HUES48 (cell line): ENCODE data around the gene RUFY2.
A peak's percentile ranks its signal among the peaks of the same experiment; 100 is the strongest.
"Not testable (repeated sequence)": the region's sequence is repeated elsewhere in the genome, so short reads cannot be mapped to it uniquely, and the experiment has no call there.

ENCODE experiments used
- H3K27ac ChIP-seq: one replicate; pipeline ENCODE4 v1.7.0; 2013; ENCODE audit warnings: low read depth, low read length, inconsistent platforms
- H3K27me3 ChIP-seq: 2 replicates; pipeline ENCODE4 v1.6.1; 2013; ENCODE audit warnings: mild to moderate bottlenecking, low read length; ENCODE audit not compliant: control insufficient read depth, insufficient read depth
- H3K36me3 ChIP-seq: 2 replicates; pipeline ENCODE4 v1.6.1; 2013; ENCODE audit warnings: low read length; ENCODE audit not compliant: control insufficient read depth, insufficient read depth
- H3K4me1 ChIP-seq: 2 replicates; pipeline ENCODE4 v1.6.1; 2013; ENCODE audit warnings: mild to moderate bottlenecking, low read length; ENCODE audit not compliant: control insufficient read depth, insufficient read depth
- H3K4me3 ChIP-seq: 2 replicates; pipeline ENCODE4 v1.5.1; 2013; ENCODE audit warnings: mild to moderate bottlenecking, low read depth, low read length
- H3K9ac ChIP-seq: 2 replicates; pipeline ENCODE4 v1.6.1; 2013; ENCODE audit warnings: mild to moderate bottlenecking, low read depth, low read length, moderate library complexity
- H3K9me3 ChIP-seq: 2 replicates; pipeline ENCODE4 v1.6.1; 2013; ENCODE audit warnings: low read length; ENCODE audit not compliant: control insufficient read depth, insufficient read depth

The RUFY2 gene, protein sequence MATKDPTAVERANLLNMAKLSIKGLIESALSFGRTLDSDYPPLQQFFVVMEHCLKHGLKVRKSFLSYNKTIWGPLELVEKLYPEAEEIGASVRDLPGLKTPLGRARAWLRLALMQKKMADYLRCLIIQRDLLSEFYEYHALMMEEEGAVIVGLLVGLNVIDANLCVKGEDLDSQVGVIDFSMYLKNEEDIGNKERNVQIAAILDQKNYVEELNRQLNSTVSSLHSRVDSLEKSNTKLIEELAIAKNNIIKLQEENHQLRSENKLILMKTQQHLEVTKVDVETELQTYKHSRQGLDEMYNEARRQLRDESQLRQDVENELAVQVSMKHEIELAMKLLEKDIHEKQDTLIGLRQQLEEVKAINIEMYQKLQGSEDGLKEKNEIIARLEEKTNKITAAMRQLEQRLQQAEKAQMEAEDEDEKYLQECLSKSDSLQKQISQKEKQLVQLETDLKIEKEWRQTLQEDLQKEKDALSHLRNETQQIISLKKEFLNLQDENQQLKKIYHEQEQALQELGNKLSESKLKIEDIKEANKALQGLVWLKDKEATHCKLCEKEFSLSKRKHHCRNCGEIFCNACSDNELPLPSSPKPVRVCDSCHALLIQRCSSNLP

DNA sequence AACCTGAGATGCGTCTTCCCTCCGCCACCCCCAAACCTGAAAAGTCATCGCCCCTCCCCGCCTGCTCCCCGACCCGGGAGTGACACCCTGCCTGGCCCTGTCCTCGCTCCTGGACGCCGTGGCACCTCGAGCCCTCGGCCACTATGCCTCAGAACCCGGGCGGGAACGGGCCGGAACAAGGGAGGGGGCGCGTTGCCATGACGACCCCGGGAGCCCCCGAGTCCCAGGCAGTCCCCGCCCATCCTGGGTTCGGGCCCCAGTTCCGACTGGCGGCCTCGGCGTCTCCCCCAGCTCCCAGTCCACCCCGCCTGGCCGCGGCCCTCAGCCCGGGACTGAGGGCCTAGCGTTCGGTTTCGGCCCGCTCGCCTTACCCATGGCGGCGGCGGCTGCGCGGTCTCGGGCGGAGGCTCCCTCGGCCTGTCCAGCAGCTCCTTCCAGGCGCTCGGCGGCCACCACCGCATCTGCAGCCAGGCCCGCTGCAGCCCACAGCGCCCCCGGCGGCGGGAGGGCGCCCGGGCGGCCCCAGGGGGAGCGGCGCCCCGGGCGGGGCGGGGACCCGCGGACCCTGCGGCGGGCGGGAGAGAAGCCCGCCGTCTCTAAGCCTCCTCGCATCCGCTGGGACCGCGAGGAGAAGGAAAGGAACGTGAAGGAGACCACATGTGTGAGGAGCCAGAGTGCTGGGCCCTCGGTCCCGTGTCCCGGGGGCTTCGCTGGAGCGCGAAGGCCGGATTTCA, at the start of gene RUFY2:
RUFY2 (minus strand) TSS at position 463 of the 734 bp plus-strand sequence; CDS start at position 375, 88 bp downstream.
- Histone ChIP-seq H3K36me3 (no peaks in the 10 kb centered on the region; the same call in 1 of the 2 replicates), H3K4me3 (peak within 1 kb of the TSS; percentile 72), H3K27ac (peak within 1 kb of the TSS; percentile 92), H3K4me1 (peaks cover 7% of the 10 kb centered on the region; the same call in 1 of the 2 replicates), H3K9me3 (no peaks in the 10 kb centered on the region), H3K9ac (peak within 1 kb of the TSS; percentile 84), H3K27me3 (no peaks in the 10 kb centered on the region)

DNA sequence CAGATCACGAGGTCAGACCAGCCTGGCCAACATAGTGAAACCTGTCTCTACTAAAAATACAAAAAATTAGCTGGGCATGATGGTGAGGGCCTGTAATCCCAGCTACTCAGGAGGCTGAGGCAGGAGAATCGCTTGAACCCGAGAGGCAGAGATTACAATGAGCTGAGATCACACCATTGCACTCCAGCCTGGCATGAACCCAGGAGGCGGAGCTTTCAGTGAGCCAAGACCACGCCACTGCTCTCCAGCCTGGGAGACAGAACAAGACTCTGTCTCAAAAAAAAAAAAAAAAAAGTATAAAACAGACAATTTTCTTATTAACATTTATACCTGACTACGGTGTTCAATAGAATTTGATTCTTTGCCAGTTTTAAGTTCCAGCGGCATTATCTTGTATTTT, 42.6 kb upstream of the RUFY2 start:
- not testable (repeated sequence) for H3K4me3 ChIP-seq, H3K9me3 ChIP-seq, H3K27me3 ChIP-seq, H3K27ac ChIP-seq, H3K4me1 ChIP-seq, H3K9ac ChIP-seq
- H3K36me3 ChIP-seq = peaks cover 88% of the 10 kb centered on the region

DNA sequence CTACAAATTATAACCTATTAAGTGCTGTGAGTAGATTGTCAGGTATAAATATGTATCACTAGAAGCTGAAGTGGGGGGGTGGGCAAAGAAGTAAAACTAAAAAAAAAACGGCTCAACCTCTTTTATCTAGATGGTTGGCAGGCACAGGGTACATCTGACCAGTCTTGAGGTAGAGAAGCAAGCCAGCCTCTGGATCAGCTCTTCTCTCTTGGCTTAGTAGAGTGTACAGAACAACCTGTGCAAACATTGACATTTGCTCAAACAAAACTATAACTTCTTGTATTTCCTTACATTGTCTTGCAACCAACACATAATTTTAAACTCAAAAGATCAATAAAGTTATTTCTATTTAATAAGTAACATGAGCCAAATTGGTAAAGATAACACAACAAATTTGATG, 39.1 kb upstream of the RUFY2 start:
- Histone ChIP-seq H3K27me3 (no peaks in the 10 kb centered on the region), H3K9ac (no peak overlapping the region), H3K9me3 (no peaks in the 10 kb centered on the region), H3K36me3 (peaks cover 78% of the 10 kb centered on the region), H3K4me3 (no peak overlapping the region), H3K27ac (no peak overlapping the region), H3K4me1 (no peaks in the 10 kb centered on the region)

DNA sequence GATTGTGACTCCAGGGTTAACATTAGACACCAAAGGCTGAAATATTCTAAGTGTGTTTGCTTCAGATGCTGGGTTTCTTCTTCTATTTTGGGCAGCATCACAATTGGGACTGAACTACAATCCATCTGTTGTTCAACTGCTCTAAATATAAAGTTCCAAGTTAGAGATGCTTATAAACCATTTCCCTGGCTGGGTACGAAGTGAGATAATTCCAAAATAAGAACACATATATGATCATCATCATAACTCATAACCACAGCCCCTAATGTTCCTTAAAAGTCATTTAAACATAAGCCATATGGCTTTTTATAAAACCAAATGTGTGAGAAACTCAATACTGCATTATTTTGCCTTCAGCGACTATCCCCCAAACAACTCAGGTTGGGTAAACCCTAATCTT, 35.9 kb upstream of the RUFY2 start:
- no peak overlapping the region for H3K27ac ChIP-seq
- no peak overlapping the region for H3K9ac ChIP-seq
- H3K4me1 ChIP-seq = no peaks in the 10 kb centered on the region
- no peak overlapping the region for H3K4me3 ChIP-seq
- no peaks in the 10 kb centered on the region for H3K27me3 ChIP-seq
- no peaks in the 10 kb centered on the region for H3K9me3 ChIP-seq
- peaks cover 65% of the 10 kb centered on the region for H3K36me3 ChIP-seq

DNA sequence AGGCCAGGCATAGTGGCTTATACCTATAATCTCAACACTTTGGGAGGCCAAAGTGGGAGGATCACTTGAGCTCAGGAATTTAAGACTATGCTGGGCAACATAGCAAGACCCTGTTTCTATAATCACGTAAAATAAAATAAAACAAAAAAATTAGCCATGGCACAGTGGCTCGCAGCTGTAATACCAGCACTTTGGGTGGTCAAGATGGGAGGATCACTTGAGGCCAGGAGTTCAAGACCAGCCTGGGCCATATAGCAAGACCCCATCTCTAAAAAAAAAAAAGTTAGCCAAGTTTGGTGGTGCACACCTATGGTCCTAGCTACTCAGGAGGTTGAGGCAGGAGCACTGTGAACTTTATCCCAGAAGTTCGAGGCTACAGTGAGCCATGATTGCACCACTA, 33.8 kb upstream of the RUFY2 start:
- Histone ChIP-seq H3K36me3 (peaks cover 71% of the 10 kb centered on the region), H3K4me3 (no peak overlapping the region), H3K4me1 (no peaks in the 10 kb centered on the region), H3K27ac (no peak overlapping the region), H3K9me3 (no peaks in the 10 kb centered on the region), H3K27me3 (no peaks in the 10 kb centered on the region), H3K9ac (no peak overlapping the region)

DNA sequence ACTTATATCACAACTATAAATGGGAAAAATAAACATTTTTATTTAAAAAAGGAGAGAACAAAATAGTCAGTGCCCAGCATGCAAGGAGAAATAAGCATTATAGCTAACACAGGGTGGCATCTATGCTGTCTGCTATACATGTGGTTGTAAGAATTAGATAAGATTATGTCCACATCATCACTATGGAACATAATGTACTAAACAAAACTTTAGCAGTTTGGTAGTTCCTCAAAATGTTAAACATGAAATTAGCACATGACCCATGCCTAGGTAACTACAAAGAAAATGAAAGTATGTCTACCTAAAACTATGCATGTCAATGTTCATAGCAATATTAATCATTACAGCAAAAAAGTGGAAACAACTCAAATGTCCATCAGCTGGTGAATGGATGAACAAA, 28.7 kb upstream of the RUFY2 start:
- Histone ChIP-seq H3K4me1 (no peaks in the 10 kb centered on the region), H3K27ac (no peak overlapping the region), H3K9ac (no peak overlapping the region), H3K36me3 (peaks cover 80% of the 10 kb centered on the region), H3K4me3 (no peak overlapping the region), H3K27me3 (no peaks in the 10 kb centered on the region), H3K9me3 (no peaks in the 10 kb centered on the region)

DNA sequence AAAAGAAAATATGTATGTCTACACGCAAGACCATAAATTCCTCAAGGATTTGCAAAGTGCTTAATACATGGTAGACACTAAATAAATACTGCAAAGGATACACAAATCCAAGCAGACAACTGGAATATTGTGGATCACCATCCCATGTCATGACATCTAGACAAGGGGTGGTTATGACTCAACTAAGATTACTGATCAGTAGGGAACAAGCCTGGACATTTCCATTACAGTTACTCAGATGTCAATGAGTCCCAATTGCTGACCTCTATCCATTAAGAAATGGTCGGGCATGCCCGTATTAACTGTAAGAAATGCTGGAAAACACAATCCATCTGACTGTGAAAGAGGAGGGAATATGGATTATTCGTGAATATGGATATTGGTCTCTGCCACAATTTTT, 27.6 kb upstream of the RUFY2 start:
- no peaks in the 10 kb centered on the region for H3K27me3 ChIP-seq
- H3K36me3 ChIP-seq = peaks cover 80% of the 10 kb centered on the region

DNA sequence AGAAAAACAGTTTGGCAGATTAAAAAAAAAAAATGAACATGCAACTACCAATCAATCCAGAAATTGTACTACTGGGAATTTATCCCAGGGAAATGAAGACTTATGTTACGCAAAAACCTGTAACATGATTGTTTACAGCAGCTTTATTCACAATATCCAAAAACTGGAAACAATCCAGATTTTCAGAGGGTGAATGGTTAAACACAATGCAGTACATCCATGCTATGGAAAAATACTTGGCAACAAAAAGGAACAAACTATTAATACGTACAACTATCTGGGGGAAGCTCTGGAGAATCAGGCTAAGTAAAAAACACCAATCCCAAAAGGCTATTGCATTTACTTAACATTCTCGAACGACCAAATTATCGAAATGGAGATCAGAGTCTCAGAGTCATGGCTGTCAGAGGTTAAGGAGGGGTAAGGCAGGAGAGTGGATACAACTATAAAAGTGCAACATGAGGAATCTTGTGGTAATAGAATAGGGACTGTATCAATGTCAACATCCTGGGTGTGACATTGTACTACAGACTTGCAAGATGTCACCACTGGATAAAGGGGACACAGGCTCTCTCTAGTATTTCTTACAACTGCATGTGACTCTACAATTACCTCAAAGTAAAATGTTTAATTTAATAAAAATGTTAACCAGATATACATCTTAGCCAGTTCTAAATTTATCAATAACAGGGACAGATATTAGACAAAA, 21.5 kb upstream of the RUFY2 start:
- H3K4me1 ChIP-seq = no peaks in the 10 kb centered on the region
- H3K9ac ChIP-seq = no peak overlapping the region
- H3K36me3 ChIP-seq = peaks cover 74% of the 10 kb centered on the region
- no peaks in the 10 kb centered on the region for H3K27me3 ChIP-seq
- no peaks in the 10 kb centered on the region for H3K9me3 ChIP-seq
- no peak overlapping the region for H3K4me3 ChIP-seq
- no peak overlapping the region for H3K27ac ChIP-seq

More for the DNA sequence above, 27.6 kb upstream of the RUFY2 start:
- no peak overlapping the region for H3K27ac ChIP-seq
- H3K9me3 ChIP-seq = no peaks in the 10 kb centered on the region
- no peak overlapping the region for H3K9ac ChIP-seq
- no peaks in the 10 kb centered on the region for H3K4me1 ChIP-seq
- H3K4me3 ChIP-seq = no peak overlapping the region

DNA sequence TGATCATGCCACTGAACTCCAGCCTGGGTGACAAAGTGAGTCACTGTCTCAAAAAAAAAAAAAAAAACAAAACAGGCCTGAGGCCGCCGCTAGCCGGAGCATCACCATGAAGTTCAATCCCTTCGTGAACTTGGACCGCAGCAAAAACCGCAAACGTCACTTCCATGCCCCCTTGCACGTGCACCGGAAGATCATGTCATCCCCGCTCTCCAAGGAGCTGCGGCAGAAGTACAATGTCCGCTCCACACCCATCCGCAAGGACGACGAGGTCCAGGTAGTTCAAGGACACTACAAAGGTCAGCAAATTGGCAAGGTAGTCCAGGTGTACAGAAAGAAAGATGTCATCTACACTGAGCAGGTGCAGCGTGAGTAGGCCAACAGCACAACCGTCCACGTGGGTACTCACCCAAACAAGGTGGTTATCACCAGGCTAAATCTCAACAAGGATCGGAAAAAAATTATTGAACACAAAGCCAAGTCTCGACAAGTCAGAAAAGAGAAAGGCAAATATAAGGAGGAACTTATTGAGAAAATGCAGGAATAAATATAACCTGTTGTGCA, 17.5 kb upstream of the RUFY2 start:
- Histone ChIP-seq H3K9me3 (no peaks in the 10 kb centered on the region), H3K27ac (no peak overlapping the region), H3K4me3 (no peak overlapping the region), H3K9ac (no peak overlapping the region), H3K36me3 (peaks cover 76% of the 10 kb centered on the region), H3K4me1 (no peaks in the 10 kb centered on the region), H3K27me3 (no peaks in the 10 kb centered on the region)

DNA sequence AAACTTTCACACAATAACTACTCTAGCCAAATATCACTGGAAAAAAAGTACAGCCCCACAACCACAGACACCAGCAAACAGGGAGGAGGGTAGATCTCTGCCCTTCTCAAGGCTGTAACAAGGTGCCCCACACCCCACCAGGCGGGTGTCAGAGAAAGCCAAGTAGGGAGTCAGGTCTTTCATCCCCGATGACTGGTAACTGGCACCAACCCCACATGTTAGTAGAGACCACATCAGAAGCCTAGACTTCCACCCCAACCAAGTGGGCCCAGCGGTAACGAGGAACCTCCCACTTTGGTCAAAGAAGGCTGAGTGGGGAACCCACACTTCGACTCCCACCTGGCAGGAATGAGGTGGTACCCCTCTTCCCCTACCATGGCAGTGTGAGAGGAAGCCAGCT, 16.4 kb upstream of the RUFY2 start:
- Histone ChIP-seq H3K9me3 (no peaks in the 10 kb centered on the region), H3K4me1 (no peaks in the 10 kb centered on the region), H3K36me3 (peaks cover 77% of the 10 kb centered on the region), H3K27me3 (no peaks in the 10 kb centered on the region), H3K9ac (no peak overlapping the region), H3K4me3 (no peak overlapping the region), H3K27ac (no peak overlapping the region)
